Smooth muscle cell of the brain vasculature (primary cell): Measurements from ENCODE around the gene GRIK4.

Source experiments
- DNase-seq: peaks from one replicate; pipeline ENCODE4 v3.0.0-alpha.2; 2012; ENCODE audit warnings: low read depth, low spot score

Gene GRIK4

DNA sequence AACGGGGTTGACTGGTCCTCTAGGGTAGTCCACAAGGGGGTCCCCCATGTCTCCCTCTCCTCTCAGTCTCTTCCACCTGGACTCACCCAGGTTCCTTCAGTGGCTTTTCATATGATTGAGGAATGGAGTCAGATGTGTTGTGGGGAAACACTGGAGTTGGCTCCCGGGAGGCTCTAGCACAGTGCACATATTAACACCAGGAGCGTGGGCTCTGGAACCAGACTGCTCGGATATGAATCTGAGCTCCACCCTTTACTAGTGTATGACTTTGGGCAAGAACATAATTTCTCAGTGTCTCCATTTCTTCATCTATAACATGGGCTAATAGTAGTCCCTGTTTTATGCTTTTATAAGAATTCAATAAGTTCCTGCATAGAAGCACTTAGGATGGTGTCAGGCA, 157.0 kb downstream of the GRIK4 start:
- no peak for DNase-seq

DNA sequence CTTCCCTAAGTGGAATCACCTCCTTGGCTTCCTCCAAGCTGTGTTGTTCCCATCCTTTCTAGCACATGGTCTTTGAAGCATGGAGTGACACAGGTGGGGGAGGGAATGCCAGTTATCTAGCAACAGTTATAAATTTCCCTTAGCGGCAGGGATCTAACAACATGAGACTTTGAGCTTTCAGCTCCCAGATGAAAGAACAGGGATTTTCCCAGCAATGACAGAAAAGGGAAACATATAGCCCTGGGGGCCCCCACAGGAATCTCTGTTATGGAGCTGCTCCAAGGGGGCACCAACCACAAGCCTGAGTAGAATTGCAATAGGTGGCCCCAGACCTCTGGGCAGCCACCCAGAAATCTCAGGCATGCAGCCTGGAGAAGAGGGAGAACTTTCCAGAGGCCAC, 163.0 kb downstream of the GRIK4 start:
- peak; percentile 26 for DNase-seq

DNA sequence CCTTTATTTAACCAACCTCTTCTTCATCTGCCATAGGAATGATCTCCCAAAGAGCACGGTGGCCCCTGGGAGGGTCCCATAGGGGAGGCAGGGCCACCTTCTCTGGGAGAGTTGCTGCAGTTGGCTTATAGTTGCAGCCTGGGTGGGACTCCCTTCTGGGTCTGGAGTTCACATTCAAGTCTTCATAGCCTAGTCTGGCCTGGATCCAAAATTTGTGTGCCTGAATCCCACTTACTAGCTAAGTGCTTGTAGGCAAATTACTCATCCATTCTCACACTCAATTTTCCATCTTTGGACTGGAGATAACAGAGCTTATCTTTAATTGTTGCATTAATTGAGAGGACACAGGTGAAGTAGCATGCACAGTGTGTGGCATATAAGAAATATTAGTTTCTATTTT, 163.6 kb downstream of the GRIK4 start:
- peak; percentile 6 for DNase-seq

DNA sequence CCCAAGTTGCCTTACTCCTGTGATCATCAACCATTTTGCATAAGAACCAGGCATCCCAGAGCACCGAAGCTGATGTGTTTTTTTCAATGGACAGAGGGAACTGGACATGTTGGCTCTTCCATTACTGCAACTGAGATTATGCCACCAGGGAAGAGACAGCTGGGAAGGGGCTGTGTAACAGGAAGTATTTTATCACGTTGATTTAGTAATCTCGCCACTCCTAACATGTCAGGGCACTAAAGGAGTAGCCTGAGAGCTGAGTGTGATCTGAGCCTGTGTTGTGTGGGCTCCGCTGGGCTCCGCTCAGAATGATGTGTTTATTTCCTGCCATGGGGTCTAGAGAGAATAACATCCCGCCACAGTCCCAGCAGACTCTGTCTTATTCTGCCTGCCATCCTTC, 165.4 kb downstream of the GRIK4 start:
- no peak for DNase-seq

DNA sequence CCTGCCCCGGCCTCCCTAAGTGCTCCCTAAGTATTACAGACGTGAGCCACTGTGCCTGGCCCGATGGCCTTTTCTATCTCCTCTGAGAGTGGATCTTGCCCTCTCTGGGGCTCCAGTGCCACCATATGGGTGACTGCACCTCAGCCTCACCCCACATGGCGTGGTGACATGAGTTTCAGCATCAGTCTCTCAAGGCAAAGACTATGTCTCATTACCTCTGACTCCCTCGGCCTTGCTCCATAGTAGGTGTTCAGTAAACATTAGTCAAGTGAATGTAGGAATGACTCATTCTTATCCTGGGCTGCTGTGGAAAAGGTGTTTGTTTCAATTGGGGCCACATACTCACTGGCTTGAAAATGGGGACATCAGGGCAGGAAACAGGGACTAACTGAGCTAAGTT, 168.8 kb downstream of the GRIK4 start:
- no peak for DNase-seq

DNA sequence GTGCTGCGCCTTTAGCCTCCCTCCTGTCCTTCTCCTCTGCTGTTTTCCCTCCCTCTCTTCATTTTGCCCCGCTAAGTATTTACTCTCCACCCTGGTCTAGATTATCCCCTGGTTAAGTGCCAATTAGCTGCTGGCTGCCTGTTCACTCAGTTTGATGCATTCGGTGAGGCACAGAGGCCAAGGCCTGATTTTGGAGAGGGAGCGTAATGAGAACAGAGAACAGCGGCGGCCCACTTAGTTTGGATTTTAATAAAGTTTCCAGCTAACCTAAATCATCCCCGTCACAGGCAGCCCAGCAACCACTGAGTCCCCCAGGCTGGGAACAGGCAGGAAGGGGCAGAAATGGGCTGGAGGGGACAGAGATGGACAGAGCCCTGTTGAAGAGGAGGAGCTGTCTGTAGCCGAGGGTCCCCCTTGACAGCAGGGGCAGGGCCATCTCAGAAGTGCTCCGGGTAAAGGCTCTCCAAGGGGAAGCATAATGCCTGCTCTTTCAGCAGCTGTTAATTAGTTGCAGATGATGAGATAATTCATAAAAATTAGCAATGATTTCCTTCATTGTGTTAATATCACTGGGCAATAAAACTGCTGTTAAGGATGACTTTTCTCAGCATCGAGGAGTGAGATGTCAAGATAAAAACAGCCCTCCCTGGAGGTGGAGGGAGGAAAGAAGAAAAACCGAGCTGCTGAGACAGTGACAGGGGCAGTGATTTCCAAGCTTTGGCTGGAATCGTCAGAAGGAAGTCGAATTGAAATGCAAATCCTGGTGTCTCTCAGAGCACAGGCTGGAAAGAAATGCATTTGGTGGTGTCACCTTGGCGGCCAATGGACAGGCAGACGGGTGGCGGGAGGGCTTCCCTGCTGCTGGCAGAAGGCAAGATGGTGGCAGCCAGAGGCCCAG, 170.1 kb downstream of the GRIK4 start:
- DNase-seq, result no peak

DNA sequence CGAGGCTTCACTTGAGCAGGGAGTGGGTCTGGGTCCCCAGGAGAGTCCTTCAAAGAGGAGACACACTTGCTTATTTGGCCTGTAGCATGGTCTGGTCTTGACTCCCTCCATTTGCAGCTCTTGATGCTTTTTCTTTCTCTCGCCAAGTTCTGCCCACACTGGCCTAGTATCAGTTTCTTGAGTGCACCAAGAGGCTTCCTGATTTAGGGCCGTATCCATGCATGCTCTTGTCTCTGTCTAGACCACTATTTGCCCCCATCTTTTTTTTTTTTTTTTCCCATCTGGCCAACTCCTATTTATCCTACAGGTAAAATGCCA, 170.7 kb downstream of the GRIK4 start:
- DNase-seq, result no peak

DNA sequence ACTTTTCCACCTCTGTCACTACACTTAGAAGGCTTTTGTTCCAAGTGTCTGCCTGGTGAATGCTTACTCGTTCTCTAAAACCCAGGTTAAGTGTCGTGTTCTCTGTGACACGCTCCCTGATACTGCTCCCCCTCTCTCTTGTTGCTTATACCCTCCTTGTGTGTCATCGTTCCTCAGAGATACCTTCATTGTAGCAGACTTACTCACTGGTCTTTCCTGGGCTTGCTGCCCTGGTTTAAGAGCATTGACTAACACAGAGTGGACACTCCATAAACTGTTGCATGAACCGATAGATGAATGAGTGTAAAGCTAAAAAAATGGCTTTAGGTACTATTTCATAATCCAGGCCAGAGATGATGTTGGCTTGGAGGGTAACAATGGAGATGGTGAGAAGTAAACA, 171.3 kb downstream of the GRIK4 start:
- DNase-seq, result no peak

DNA sequence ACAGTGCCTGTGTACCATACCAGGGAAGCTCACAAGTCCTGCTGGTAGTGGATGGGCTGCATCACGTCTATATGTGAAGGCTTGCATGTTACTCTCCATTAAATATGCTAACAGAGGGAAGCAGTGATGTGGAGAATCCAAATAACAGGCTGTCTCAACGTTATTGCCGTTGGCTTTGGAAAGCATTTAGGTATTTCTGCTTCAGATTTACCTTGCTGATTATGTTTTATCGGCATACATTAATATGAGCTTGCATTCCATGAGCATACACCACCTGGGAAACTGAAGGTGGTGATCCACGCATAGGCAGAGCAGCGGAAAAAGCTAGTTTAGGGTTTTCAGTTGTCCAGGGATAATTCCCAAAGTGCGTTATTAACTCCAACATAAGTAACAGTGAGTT, 175.0 kb downstream of the GRIK4 start:
- no peak for DNase-seq

DNA sequence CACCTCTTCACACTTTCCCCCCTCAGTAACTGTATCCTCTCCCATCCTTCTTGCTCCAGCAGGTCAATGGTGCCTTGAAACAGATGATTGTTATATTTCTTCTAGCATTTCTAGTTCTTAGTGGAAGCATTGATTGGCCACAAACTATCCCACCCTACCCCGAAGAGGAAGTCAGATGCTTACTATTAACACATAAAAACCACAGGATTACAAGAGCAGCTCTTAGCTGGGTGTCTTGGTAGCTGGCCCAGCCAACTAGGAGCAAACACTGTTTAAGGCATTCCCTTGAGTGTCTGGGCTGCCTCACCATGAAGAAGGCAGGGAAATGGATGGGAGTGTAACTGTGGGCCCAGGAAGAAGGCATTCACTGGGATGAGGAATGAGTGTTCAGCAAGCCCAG, 176.6 kb downstream of the GRIK4 start:
- no peak for DNase-seq

DNA sequence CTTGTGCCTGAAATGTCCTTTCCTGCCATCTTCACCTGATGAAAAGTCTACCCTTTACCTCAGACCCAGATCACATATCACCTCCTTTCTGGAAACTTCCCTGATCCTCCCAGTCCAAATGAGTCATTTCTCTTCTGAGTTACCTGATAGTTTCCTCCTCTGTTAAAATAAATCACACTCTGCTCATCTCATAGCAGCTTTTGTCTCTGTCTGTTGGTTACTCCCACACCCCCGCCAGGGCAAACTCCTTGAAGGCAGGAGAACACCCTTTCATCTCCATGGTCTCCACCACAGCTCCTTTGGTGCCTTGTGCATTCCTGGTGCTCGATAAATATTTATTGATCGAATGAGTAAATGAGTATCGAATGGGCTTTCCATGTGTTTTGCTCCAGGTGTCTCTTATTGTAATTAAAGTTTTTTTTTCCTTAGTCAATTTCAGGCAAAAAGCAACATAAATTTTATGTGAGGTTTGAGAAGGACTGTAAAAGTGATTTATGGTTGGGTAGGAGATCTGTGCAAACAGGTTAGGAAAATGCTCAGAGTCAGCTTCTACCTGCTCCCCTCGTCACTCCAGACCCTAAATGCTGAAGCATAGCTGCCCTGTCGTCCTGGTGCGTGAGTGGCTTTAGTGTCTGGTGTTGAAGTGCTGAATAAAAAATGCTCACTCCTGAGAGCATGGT, 178.2 kb downstream of the GRIK4 start:
- no peak for DNase-seq

DNA sequence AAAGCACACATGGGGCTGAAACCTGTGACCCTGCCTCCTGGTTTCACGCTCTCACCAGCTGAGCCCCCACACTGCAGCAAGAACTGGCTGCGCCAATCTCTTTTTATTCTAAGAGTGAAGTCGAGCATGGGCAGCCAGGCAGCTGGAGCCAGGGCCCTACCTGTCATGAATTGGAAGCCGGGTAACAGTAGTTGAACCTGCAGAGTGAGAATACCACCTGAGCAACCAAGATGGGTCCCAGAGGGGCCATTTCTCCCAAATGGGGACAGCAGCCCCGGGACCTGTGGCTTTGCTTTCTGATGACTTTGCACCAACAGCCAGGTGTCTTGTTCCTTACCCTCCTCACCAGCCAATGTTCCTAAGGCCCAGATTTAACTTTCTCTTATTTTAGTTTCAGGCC, 178.9 kb downstream of the GRIK4 start:
- no peak for DNase-seq

DNA sequence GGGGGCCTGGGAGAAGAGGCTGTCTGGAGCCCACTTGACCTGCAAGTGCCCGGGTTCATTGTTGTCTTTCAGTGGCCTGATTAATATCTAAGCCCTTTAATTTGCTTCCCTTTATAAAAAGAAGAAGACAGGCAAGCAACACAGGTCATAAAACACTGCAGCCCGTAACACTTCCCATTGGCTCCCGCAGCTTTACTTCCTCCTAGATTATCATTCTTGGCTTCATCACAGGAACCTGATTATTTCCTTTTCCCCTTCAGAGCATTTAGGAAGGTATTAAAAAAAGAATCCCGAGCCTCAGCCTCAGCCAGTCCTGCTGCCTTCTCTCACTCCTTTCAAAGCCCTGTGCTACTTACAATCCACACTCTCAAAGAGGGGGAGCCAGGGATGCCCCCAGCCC, 183.2 kb downstream of the GRIK4 start:
- DNase-seq, result no peak

DNA sequence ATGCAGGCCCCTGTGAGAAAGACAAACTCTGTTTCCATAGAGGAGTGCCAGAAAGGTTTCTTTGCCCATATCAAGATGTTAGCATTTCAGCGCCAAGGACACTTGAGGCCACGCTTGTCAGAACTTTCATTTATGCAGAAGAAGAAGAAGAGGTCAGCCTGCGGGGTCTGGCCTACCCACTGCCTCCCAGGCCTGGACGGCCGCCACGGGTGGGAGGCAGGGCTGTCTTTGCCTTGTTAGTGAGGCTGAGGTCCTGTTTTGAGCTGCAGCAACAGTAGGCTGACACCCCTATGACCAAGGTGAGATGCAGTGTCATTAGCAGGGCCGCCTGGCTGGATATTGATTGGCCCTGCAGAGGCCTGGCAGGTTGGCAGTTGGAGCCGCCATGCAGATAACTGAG, 183.9 kb downstream of the GRIK4 start:
- DNase-seq, result no peak

DNA sequence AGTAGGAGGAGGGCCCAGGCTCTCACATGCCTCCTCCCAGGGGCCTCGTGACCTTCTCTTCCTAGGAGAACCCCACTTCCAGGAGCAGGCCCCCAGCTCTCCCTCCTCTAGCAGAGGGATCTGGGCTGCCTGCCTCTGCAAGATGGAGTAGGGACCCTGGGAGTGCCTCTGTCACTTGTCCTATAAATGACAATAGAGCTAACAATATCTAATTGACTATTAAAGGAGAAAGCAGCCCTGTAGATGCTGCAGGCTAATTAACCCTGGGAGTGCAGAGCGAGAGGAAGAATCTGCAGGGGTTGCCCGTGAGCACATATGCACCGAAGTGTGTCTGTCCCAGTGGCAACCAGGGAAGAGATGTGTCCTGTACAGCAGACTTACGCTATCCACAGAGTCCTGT, 184.4 kb downstream of the GRIK4 start:
- DNase-seq, result no peak

DNA sequence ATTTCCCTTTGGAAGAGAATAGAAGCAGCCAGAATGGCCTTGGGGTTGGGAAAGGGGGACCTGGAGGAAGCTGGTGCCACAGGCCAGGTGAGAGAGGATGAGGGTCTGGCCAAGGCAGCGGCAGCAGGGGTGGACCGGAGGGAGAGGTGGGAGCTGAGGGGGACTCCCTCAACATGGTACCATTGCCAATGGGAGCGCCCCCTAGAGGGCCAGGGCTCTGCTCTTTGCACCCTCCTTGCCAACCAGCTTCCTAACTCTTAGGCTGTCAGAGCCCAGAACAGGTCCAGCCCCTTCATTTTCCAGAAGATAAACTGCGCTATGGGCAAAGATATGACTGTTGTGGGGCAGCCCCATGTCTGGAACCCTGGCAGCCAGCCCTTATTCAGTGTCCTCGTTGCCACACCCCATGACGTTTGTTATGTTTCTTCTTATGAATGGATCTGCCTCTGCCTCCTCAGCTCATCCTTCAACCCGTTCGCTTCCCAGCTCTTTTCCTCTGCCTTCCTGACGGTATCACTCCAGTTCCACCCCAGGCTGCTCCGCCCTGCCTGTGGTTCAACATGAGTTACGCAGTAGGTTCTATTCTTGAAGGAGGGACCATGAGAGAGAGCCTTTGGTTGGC, 185.2 kb downstream of the GRIK4 start:
- no peak for DNase-seq

DNA sequence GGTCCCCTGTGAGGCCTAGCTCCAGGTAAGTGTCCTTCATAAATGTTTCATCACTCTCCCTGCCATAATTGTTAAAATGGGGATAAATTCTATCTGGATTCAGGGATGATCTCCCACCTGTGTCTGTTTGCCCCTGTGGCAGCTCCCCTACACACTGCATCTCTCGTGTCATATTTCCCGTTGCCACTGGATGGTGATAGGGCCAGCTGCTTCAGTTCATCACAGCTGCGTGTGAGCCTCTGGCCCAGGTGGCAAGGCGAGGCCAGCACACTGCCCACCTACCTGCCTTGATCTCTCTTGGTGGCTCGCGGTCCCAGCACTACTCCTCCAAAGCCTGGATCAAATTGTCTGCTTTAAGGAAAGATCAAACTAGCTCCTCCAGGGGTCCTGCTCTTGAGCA, 187.4 kb downstream of the GRIK4 start:
- DNase-seq, result no peak

DNA sequence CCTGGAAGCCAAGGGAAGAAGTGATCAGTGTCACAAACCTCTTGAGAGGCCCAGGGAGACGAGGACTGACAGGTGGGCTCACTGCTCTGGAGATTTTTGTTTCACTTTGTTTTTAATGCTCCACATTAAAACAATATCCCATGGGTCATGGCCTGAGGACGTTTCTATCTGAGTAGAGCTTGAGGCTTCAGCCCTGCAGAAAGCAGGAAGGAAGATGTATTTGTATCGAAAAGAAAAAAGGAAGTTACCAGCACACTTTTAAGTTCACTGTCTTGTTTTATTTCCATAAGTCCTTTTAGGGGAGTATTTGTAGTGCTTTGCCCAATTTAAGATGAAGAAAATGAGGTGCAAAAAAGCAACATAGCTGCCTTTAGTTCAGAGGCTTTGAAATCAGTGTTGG, 191.1 kb downstream of the GRIK4 start:
- DNase-seq, result no peak

DNA sequence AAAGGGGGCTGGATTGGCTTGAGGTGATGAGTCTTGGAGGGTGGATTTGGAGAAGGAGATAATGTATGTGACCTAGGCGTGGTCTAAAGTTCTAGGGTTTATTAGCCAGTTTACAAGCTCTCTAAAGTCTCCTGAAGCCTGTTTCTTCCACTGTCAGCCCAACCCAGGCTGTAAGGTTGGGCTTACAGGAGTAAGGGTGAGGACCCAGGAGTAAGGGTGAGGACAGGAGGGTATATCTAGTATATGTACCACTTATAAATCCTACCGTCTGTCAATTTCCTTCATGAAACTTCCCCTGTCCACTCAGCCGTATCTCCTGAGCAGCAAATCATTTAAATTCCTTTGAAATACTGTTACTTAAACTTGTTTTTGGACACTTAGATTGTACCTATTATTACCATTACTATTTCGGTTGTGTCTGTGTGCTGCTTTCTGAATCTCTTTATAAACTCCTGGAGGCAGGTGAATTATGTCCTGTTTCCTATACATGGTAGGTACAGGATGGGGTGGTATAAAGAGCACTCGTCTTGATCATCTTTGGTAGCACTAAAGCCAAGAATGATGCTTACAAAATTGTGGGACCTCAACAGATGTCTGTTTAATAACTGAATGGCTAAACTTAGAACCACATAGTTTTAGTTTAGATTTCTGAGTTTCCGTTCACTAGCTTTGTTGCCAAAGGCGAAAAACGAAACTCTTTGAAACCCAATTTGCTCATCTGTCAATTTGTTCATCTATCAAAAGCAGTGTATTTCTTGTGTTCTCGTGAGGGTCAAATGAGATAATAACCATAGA, 192.0 kb downstream of the GRIK4 start:
- no peak for DNase-seq

DNA sequence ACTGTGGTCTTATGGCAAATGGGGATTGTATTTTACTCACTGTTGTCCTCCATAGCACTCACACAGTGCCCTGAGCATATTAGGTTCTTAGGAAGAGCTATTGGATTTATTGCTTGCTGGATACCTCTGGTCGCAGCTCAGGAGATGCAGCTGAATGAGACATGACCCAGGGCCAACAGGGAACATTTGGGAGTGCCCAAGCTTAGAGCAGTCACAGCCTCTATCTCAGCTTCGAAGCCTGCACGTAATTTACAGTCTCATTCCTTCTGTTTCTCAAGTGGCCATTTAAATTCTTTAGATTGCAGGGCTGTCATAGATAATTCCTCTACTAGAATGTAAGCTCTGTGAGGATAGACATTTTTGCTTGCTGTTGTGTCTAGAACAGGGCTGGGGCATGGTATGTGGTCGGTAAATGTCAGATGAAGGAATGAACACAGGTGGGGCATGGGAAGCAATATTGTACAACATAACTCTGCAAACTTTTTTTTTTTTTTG, 192.8 kb downstream of the GRIK4 start:
- DNase-seq, result no peak

DNA sequence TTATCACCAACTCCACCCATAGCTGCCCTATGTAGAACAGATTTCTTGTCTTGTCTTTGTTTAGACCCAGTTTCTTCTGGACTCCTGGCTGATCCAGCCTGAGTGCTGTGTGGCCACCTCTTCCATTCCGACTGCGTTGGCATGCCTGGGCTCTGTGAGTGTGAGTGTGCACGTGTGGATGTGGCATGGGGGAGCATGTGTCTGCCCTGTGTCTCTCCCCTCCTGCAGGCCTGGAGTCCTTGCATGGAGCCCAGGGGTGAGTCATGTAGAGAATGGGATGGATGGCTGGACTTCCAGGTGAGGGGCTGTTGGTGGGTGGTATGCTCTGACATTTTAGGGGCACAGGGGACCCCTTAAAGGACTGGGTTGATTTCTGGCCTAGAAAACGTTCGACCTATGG, 194.7 kb downstream of the GRIK4 start:
- no peak for DNase-seq

DNA sequence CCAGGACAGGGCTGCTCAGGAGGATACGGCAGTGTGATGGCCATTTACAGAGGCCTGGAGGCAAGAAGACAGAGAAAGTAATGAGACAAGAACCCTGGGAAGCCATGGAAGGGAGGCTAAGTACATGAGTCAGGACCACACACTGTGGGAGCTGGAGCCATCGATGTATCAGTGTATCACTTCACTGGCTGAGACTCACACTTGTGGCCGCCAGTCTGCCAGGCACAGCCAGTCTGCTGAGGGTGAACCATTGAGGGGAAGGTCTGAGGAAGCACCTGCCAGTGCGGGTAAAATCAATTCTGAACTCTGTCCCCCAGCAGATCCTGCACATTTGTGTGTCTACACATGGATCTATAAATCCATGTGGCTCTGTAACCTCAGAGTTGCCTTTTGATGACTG, 195.6 kb downstream of the GRIK4 start:
- DNase-seq, result no peak
